Adrenal gland (tissue), 5 donors: ENCODE results near the gene EHHADH.

ENCODE experiments used
- CTCF ChIP-seq, 6 experiments: fragments of 450-650 bp in 4 of 6; fragments of 200-600 bp in 2 of 6; sonication (generic) in 1 of 6; IDR thresholded peaks; 1 replicate in 5 of 6; 2 replicates in 1 of 6; pipeline versions ENCODE4 v1.5.1 to v1.8.0; 2016 to 2021; ENCODE audit warnings: antibody characterized with exemption in 6 of 6, mild to moderate bottlenecking in 2 of 6, moderate library complexity in 1 of 6
- POLR2A ChIP-seq, 2 donors: fragments of 450-650 bp; IDR thresholded peaks; one replicate each; pipeline ENCODE4 v1.6.1; 2017; ENCODE audit warnings: antibody characterized with exemption in 2 of 2, mild to moderate bottlenecking in 2 of 2, moderate library complexity in 1 of 2
- donor health status: DM: no; HTN: no; CAD: no.

GRCh38 chr3:185151964-185152409 lies 101.9 kb downstream of the EHHADH start:
- TF ChIP-seq CTCF (IDR thresholded peaks at IDR 0.05) (no peak), POLR2A (IDR thresholded peaks at IDR 0.05) (no peak)
